BJ (cell line): ENCODE measurements around the gene TBL3. TPM values are rescaled to one million over a fixed set of nuclear protein-coding genes. Genes with fewer than 3 reads are reported as not detected.

ENCODE experiments used
- CTCF ChIA-PET: fragments of 350-600 bp; formaldehyde crosslinking; extraction: SDS; loops from one replicate; lab custom pipeline; 2021; ENCODE audit warnings: antibody characterized with exemption, inconsistent platforms; lab: Yijun Ruan, JAX
- POLR2A ChIA-PET: fragments of 300-600 bp; sonication (Branson Sonifier 250); formaldehyde crosslinking; extraction: SDS; loops from one replicate; lab custom pipeline; 2021; ENCODE audit warnings: antibody characterized with exemption; lab: Charles Lee
- DNase-seq: peaks from one replicate; pipeline ENCODE4 v3.0.0-alpha.2; 2011; ENCODE audit warnings: low read depth
- H3K27me3 ChIP-seq: 2 replicates; pipeline ENCODE4 v1.6.0; 2011; ENCODE audit warnings: low read length; ENCODE audit not compliant: control insufficient read depth, insufficient read depth
- H3K36me3 ChIP-seq: 2 replicates; pipeline ENCODE4 v1.5.1; 2011; ENCODE audit warnings: low read length; ENCODE audit not compliant: control insufficient read depth, insufficient read depth
- H3K4me3 ChIP-seq: 2 replicates; pipeline ENCODE4 v1.5.1; 2011; ENCODE audit warnings: low read depth, mild to moderate bottlenecking, control low read depth, low read length
- CTCF ChIP-seq: IDR thresholded peaks from 2 replicates; pipeline ENCODE4 v1.5.1; 2011; ENCODE audit warnings: low read depth, mild to moderate bottlenecking, control low read depth, inconsistent platforms, low read length, moderate library complexity; ENCODE audit not compliant: insufficient read depth
- polyA plus RNA-seq: library from polyadenylated mRNA; depleted of rRNA; stranded (reverse); fragments of >200 nt; gene quantifications from 2 replicates; pipeline ENCODE4 v1.2.3, GENCODE V29; 2011

The TBL3 gene
- polyA plus RNA-seq, 1 experiment, result 33.1 TPM

- ChIA-PET POLR2A (no interaction called here), CTCF (interaction anchor here (2.3 to 2.5 kb wide), 2 partner anchors 14 to 15 kb away, joined by 6 to 18 read pairs; partner anchors contain the start of gene NDUFB10)
- TF ChIP-seq CTCF, result no peak
- Histone ChIP-seq H3K36me3 (peaks cover 4% of the 10 kb centered on the region; the same call in 1 of the 2 replicates), H3K4me3 (no peak overlapping the region), H3K27me3 (no peaks in the 10 kb centered on the region)
- no peak for DNase-seq
These were observed 27.1 kb upstream of the TBL3 start for GRCh38 chr16:1944612-1945199.

DNA sequence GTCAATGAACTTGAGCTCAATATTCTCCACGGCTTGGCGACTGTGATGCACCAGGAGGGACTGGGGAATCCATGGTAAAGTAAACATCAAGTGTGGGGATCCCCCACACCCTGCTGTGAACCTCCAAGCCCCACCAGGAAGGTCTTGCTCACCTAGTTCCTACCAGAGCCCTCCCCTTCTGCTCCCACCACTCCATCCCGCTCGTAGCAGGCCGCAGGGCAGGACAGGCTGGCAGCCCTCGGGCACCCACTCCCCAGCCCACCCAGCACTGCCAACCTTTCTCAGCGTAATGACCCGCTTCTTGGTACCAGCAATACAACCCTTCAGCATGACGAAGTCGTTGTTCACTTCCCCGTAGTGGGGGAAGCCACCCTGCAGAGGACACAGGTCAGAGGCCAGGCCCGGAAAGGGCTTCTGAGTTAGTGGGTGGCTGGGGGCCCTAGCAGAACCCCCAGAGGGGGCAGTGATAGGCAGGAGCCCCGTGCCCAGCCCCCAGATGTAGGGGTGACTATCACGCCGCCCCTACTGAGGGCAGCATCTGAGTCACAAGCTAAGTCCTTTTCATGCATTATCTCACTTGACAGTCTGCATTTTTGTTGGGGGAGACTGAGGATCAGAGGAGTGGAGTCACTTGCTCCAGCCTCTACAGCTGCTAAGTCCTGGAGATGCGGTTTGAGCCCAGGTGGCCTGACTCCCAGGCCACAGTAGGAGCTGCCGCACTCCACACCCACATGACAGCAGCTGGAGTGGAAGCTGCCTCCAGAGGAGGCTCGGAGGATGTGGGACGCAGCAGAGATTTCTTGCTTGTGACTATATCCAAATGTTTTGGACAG lies 26.1 kb upstream of the TBL3 start:
- DNase-seq, result no peak
- ChIA-PET CTCF (interaction anchor here (0.7 to 2.3 kb wide), 2 partner anchors 13 to 15 kb away, joined by 3 to 6 read pairs; partner anchors contain the start of gene NDUFB10), POLR2A (no interaction called here)
- Histone ChIP-seq H3K36me3 (peaks cover 2% of the 10 kb centered on the region; the same call in 1 of the 2 replicates), H3K4me3 (no peak overlapping the region), H3K27me3 (no peaks in the 10 kb centered on the region)
- no peak for TF ChIP-seq CTCF

DNA sequence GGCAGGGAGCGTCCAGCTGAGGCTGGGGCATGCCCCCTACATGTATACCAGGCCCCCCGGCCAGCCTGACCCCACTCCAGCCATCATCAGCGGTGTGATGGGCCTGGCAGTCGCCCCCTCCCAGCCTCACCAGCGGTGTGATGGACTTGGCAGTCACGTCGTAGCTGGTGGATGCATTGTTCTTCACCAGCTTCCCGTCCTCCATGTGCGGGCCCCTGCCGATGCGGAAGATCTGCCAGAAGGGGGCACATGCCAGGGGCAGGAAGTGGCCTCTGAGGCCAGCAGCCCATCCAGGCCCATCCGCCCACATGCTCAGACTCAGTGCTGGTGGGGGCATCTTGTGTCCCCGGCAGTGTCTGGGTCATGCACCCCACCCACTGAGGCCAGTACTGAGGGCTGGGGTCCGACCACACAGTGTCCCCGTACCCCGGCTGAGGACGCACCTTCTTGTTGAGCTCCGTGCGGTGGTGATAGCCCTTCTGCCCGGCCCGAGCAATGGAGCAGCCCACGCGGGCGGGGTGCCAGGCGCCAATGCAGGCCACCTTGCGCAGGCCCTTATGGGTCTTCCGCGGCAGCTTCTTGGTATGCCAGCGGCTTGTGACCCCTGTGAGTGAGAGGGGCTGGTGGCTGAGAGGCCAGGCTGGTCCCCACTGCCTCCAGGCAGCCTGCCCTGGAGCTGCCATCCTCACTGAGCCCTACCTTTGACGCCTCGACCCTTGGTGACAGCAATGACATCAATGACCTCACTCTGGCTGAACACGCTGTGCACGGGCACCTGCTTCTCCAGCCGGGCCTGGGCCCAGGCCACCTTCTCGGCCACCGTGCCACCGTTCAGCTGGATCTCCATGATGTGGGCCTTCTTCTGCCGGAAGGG lies 25.1 kb upstream of the TBL3 start:
- ChIA-PET POLR2A (no interaction called here), CTCF (interaction anchor here (1.1 to 2.3 kb wide), 2 partner anchors 12 to 17 kb away, joined by 3 to 6 read pairs; partner anchors contain the start of gene NDUFB10)
- Histone ChIP-seq H3K4me3 (no peak overlapping the region), H3K36me3 (no peaks in the 10 kb centered on the region), H3K27me3 (no peaks in the 10 kb centered on the region)
- no peak for TF ChIP-seq CTCF
- no peak for DNase-seq

DNA sequence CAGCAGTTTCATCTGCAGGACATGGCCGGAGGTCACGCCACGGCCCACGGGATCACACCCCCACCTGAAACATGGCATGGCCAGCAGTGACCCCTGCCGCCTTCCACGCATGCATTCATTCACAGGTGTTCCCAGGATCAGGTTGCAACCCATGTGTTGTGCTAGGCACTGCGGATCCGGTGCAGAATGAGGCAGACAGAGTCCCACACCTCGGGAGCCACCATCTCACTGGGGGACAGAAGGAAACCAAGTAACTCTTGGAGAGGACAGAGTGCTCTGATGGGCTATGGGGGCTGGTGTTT lies 24.5 kb upstream of the TBL3 start:
- CTCF ChIA-PET, result interaction anchor here (1.1 to 2.3 kb wide), 2 partner anchors 12 to 18 kb away, joined by 3 to 6 read pairs; partner anchors contain the start of gene NDUFB10
- no peaks in the 10 kb centered on the region for H3K36me3 ChIP-seq
- TF ChIP-seq CTCF, result no peak
- no peaks in the 10 kb centered on the region for H3K27me3 ChIP-seq
- POLR2A ChIA-PET, result no interaction called here
- no peak overlapping the region for H3K4me3 ChIP-seq
- no peak for DNase-seq
